ENCODE data around the gene STAMBPL1.

DNA sequence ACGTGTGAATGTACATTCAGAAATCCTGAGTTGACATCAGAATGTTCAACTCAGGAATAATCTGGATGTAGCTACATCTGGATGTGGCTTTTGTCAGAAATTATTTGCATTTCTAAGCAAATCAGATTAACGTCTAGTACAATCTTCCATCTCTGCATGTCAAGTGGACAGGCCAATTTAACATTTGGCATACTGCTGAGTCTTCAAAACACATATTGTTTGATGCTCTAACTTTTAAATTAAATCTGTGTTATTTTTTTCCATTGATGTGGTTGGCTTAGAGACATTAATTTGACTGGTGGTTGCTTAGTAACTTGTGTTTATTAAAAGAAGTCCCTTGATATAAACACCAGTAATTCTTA is 3.4 kb downstream of the STAMBPL1 start:
- TF ChIP-seq CTCF (conservative IDR thresholded peaks at IDR 0.05 in 1 of 2, IDR thresholded peaks at IDR 0.05 in 1 of 2; ENCODE audit: low read depth in 1 of 2, low read length in 2 of 2) (no peak), EZH2 (IDR thresholded peaks at IDR 0.05; ENCODE audit: low read length, missing control alignments) (no peak)
